NB4 (cell line): ENCODE results near the gene HMX3.

Experiments used
- POLR2A ChIP-seq: IDR thresholded peaks from 2 replicates; pipeline ENCODE4 v1.6.1; 2011; ENCODE audit warnings: mild to moderate bottlenecking; ENCODE audit not compliant: insufficient read length; ENCODE audit errors: extremely low read depth
- TF ChIP-seq, protein P1 (sequence below): IDR thresholded peaks from one replicate; pipeline ENCODE4 v1.5.1; 2012; ENCODE audit warnings: low read depth, low read length
- TF ChIP-seq, protein P2 (sequence below): IDR thresholded peaks from 2 replicates; pipeline ENCODE4 v1.6.1; 2011; ENCODE audit warnings: low read depth, low read length

DNA sequence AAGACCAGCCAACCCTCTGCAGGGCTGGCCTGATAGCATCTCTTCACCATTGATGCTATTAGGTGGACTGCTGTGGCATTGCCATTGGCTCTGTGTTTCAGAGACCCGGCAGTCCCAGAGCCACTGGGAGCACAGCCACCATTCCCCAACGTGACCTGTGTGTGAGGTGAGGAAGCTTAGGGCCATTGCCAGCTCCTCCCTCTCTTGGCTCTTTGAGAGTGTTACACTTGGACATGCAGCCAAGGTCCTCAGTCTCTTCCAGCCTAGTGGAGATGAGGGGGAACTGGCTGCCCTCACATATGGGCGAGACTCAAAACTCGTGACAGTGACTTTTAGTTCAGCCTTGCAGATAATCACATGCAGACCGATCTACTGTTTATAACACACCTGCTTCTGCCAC lies 39.3 kb upstream of the HMX3 start:
- TF ChIP-seq, protein P1, sequence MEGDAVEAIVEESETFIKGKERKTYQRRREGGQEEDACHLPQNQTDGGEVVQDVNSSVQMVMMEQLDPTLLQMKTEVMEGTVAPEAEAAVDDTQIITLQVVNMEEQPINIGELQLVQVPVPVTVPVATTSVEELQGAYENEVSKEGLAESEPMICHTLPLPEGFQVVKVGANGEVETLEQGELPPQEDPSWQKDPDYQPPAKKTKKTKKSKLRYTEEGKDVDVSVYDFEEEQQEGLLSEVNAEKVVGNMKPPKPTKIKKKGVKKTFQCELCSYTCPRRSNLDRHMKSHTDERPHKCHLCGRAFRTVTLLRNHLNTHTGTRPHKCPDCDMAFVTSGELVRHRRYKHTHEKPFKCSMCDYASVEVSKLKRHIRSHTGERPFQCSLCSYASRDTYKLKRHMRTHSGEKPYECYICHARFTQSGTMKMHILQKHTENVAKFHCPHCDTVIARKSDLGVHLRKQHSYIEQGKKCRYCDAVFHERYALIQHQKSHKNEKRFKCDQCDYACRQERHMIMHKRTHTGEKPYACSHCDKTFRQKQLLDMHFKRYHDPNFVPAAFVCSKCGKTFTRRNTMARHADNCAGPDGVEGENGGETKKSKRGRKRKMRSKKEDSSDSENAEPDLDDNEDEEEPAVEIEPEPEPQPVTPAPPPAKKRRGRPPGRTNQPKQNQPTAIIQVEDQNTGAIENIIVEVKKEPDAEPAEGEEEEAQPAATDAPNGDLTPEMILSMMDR, result no peak
- no peak for TF ChIP-seq POLR2A
- TF ChIP-seq, protein P2, sequence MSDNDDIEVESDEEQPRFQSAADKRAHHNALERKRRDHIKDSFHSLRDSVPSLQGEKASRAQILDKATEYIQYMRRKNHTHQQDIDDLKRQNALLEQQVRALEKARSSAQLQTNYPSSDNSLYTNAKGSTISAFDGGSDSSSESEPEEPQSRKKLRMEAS, result no peak
